Panc1 (cell line): ENCODE results near the gene GNAZ. TPM values are rescaled to one million over a fixed set of nuclear protein-coding genes. Genes with fewer than 3 reads are reported as not detected.

Experiments
- ATAC-seq: fragments of 200-7000 bp; cut with Tn5 transposase; 2 replicates; pipeline ENCODE4 v1.9.1; 2020; ENCODE audit warnings: mild to moderate bottlenecking, moderate library complexity
- BruUV-seq: library from RNA; stranded (reverse); fragments of 400-500 nt; replicated peaks from 2 replicates; lab custom pipeline; 2021; lab: Mats Ljungman, UMichigan
- CTCF ChIA-PET: fragments of 300-600 bp; sonication (Branson Sonifier 250); formaldehyde crosslinking; loops from one replicate; lab custom pipeline; 2022; ENCODE audit warnings: antibody characterized with exemption; lab: Charles Lee
- POLR2A ChIA-PET: fragments of 300-600 bp; sonication (Branson Sonifier 250); formaldehyde crosslinking; loops from one replicate; lab custom pipeline; 2022; ENCODE audit warnings: antibody characterized with exemption; lab: Charles Lee
- DNase-seq: peaks from one replicate; pipeline ENCODE4 v3.0.0-alpha.2; 2010; ENCODE audit warnings: low read depth, low spot score
- H3K27ac ChIP-seq: 2 replicates; pipeline ENCODE4 v1.5.1; 2011; ENCODE audit warnings: mild to moderate bottlenecking, low read length, inconsistent platforms
- H3K27me3 ChIP-seq: fragments of 200-500 bp; sonication (Bioruptor generic); 2 replicates; pipeline ENCODE4 v1.6.0; 2014; ENCODE audit warnings: low read length, inconsistent platforms; ENCODE audit not compliant: control insufficient read depth, insufficient read depth
- H3K36me3 ChIP-seq: fragments of 200-500 bp; sonication (Bioruptor generic); 2 replicates; pipeline ENCODE4 v1.5.1; 2014; ENCODE audit warnings: inconsistent platforms, mild to moderate bottlenecking, low read length, moderate library complexity; ENCODE audit not compliant: control insufficient read depth, insufficient read depth
- H3K4me1 ChIP-seq: 2 replicates; pipeline ENCODE4 v1.5.1; 2011; ENCODE audit warnings: inconsistent platforms, mild to moderate bottlenecking, low read length, moderate library complexity; ENCODE audit not compliant: control insufficient read depth, insufficient read depth
- H3K4me3 ChIP-seq, 2 experiments: 2 replicates each; pipeline ENCODE4 v1.5.1; 2011 to 2012; ENCODE audit warnings: low read depth in 2 of 2, low read length in 2 of 2, mild to moderate bottlenecking in 2 of 2, inconsistent platforms in 1 of 2, moderate library complexity in 1 of 2
- H3K9me3 ChIP-seq: fragments of 200-500 bp; sonication (Bioruptor generic); 2 replicates; pipeline ENCODE4 v1.5.1; 2014; ENCODE audit warnings: low read depth, mild to moderate bottlenecking, inconsistent platforms, low read length, moderate library complexity; ENCODE audit not compliant: control insufficient read depth, insufficient read depth
- POLR2AphosphoS5 ChIP-seq: IDR thresholded peaks from 2 replicates; pipeline ENCODE4 v1.6.1; 2012; ENCODE audit warnings: mild to moderate bottlenecking, low read depth, low read length, moderate library complexity
- SIN3A ChIP-seq: IDR thresholded peaks from 2 replicates; pipeline ENCODE4 v1.6.1; 2012; ENCODE audit warnings: low read depth, mild to moderate bottlenecking, low read length, moderate library complexity, borderline replicate concordance; ENCODE audit not compliant: insufficient read depth
- TCF7L2 ChIP-seq: IDR thresholded peaks from 2 replicates; pipeline ENCODE4 v1.6.1; 2011; ENCODE audit warnings: mild to moderate bottlenecking, low read depth, low read length, inconsistent platforms
- in situ Hi-C: cut with HindIII; loops from 2 replicates; pipeline ENCODE4 v1.10.0; 2016; ENCODE audit warnings: low sequenced_read_pairs, low pct_unique_long_range_greater_than_20kb
- intact Hi-C: fragments of 100-400 bp; cut with micrococcal nuclease; formaldehyde crosslinking; loops from one replicate; pipeline ENCODE4 v1.10.0; 2022; ENCODE audit not compliant: unreplicated experiment
- total RNA-seq: library from RNA; stranded (reverse); gene quantifications from one replicate; pipeline ENCODE4 v1.2.1, GENCODE V29; 2021; ENCODE audit not compliant: unreplicated experiment
- TF ChIP-seq, protein P1 (sequence below), 2 experiments: IDR thresholded peaks; 2 replicates each; pipeline ENCODE4 v1.6.1; 2011 to 2012; ENCODE audit warnings: low read depth in 2 of 2, control low read depth in 1 of 2, low read length in 1 of 2, mild to moderate bottlenecking in 1 of 2, moderate library complexity in 1 of 2; ENCODE audit not compliant: insufficient read depth in 1 of 2
- TF ChIP-seq, protein P2 (sequence below): fragments of 450-650 bp; IDR thresholded peaks from 2 replicates; pipeline ENCODE4 v1.5.1; 2017; ENCODE audit warnings: mild to moderate bottlenecking

GNAZ gene
- total RNA-seq, 1 experiment from 2014 or later: 11.9 TPM

DNA sequence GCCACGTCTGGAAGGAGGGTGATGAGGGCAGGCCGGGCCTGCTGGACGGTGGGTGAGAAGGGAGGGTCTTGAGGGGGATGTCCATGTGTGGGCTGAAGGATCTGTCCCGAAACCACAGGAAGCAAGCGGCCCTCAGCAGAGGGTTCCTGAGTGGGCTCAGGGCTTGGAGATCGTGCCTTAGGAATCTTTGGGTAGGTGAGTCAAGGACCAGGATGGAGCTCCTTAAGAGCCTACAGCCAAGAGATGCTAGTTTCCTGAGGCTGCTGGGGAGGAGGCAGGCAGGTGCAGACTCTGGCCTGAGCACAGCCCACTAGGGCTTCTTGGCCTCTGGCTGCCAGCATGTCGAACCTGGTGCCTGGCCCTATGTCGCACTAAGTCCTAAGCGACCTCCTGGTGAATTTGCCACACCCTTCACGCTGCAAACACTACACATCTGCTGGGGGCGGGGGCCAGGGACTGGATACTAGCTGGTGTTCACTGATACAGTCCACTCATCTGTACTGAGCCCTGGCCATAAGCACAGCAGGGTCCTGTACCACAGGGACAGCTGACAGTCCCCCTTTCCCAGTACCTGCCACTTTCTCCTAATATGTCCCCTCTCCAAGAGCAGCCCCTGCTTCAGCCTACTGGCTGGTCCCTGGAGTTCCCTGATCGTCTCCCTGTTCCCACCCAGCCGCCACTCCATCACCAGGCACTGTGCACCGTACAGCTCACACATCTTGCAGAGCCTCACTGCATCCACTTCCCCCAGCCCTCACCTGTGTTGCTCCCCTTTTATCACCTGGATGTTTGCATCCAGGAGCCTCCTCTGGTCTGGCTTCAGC, 19.5 kb downstream of the GNAZ start:
- POLR2A ChIA-PET: no interaction called here
- Histone ChIP-seq H3K27ac (no peak overlapping the region), H3K27me3 (no peaks in the 10 kb centered on the region), H3K4me3 (no peak overlapping the region), H3K4me1 (no peaks in the 10 kb centered on the region), H3K36me3 (no peaks in the 10 kb centered on the region), H3K9me3 (no peaks in the 10 kb centered on the region)
- ATAC-seq: peak; percentile 48; the same call in 1 of the 2 replicates
- in situ Hi-C loops (no loop called here), intact Hi-C loops (no loop called here)
- no peak for DNase-seq
- TF ChIP-seq POLR2AphosphoS5 (no peak), SIN3A (no peak), TCF7L2 (no peak)
- TF ChIP-seq, protein P1, sequence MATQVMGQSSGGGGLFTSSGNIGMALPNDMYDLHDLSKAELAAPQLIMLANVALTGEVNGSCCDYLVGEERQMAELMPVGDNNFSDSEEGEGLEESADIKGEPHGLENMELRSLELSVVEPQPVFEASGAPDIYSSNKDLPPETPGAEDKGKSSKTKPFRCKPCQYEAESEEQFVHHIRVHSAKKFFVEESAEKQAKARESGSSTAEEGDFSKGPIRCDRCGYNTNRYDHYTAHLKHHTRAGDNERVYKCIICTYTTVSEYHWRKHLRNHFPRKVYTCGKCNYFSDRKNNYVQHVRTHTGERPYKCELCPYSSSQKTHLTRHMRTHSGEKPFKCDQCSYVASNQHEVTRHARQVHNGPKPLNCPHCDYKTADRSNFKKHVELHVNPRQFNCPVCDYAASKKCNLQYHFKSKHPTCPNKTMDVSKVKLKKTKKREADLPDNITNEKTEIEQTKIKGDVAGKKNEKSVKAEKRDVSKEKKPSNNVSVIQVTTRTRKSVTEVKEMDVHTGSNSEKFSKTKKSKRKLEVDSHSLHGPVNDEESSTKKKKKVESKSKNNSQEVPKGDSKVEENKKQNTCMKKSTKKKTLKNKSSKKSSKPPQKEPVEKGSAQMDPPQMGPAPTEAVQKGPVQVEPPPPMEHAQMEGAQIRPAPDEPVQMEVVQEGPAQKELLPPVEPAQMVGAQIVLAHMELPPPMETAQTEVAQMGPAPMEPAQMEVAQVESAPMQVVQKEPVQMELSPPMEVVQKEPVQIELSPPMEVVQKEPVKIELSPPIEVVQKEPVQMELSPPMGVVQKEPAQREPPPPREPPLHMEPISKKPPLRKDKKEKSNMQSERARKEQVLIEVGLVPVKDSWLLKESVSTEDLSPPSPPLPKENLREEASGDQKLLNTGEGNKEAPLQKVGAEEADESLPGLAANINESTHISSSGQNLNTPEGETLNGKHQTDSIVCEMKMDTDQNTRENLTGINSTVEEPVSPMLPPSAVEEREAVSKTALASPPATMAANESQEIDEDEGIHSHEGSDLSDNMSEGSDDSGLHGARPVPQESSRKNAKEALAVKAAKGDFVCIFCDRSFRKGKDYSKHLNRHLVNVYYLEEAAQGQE (IDR thresholded peaks at IDR 0.05; ENCODE audit: insufficient read depth in 1 of 2, low read depth in 2 of 2, low read length in 1 of 2): no peak
- CTCF ChIA-PET: no interaction called here
- no TSS peak for BruUV-seq

DNA sequence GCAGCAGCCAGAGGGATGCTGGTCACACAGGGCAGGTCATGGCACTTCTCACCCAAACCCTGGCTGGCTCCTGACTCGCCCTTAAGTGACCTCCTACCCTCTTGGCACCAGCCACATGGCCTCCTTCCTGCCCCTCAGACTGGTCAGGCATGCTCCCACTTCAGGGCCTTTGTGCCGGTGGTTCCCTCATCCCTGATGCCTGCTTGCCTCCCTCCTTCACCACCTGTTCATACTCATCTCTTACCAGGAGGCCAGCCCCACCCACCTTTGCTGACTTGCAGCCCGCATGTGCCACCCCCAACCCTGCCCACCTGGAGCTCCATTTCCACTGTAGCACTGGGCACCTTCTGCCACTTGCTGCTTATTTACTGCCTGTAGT, 20.1 kb downstream of the GNAZ start:
- no peaks in the 10 kb centered on the region for H3K4me1 ChIP-seq
- no peaks in the 10 kb centered on the region for H3K9me3 ChIP-seq
- intact Hi-C loops: no loop called here
- H3K27ac ChIP-seq: no peak overlapping the region
- no peaks in the 10 kb centered on the region for H3K27me3 ChIP-seq
- no peak for DNase-seq
- no peak overlapping the region for H3K4me3 ChIP-seq
- no peaks in the 10 kb centered on the region for H3K36me3 ChIP-seq
- no peak for TF ChIP-seq SIN3A
- no peak for TF ChIP-seq TCF7L2
- TF ChIP-seq POLR2AphosphoS5: no peak
- TF ChIP-seq, protein P2, sequence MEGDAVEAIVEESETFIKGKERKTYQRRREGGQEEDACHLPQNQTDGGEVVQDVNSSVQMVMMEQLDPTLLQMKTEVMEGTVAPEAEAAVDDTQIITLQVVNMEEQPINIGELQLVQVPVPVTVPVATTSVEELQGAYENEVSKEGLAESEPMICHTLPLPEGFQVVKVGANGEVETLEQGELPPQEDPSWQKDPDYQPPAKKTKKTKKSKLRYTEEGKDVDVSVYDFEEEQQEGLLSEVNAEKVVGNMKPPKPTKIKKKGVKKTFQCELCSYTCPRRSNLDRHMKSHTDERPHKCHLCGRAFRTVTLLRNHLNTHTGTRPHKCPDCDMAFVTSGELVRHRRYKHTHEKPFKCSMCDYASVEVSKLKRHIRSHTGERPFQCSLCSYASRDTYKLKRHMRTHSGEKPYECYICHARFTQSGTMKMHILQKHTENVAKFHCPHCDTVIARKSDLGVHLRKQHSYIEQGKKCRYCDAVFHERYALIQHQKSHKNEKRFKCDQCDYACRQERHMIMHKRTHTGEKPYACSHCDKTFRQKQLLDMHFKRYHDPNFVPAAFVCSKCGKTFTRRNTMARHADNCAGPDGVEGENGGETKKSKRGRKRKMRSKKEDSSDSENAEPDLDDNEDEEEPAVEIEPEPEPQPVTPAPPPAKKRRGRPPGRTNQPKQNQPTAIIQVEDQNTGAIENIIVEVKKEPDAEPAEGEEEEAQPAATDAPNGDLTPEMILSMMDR: no peak
- TF ChIP-seq, protein P1 (IDR thresholded peaks at IDR 0.05; ENCODE audit: insufficient read depth in 1 of 2, low read depth in 2 of 2, low read length in 1 of 2): no peak
- no TSS peak for BruUV-seq
- ChIA-PET POLR2A (no interaction called here), CTCF (no interaction called here)
- in situ Hi-C loops: no loop called here
- no peak for ATAC-seq
